Measurements from ENCODE around the gene ARIH2.

GRCh38 chr3:49017971-49018706, 99.5 kb downstream of the ARIH2 start, which contains the start of gene DALRD3:
- TF ChIP-seq, protein P1, sequence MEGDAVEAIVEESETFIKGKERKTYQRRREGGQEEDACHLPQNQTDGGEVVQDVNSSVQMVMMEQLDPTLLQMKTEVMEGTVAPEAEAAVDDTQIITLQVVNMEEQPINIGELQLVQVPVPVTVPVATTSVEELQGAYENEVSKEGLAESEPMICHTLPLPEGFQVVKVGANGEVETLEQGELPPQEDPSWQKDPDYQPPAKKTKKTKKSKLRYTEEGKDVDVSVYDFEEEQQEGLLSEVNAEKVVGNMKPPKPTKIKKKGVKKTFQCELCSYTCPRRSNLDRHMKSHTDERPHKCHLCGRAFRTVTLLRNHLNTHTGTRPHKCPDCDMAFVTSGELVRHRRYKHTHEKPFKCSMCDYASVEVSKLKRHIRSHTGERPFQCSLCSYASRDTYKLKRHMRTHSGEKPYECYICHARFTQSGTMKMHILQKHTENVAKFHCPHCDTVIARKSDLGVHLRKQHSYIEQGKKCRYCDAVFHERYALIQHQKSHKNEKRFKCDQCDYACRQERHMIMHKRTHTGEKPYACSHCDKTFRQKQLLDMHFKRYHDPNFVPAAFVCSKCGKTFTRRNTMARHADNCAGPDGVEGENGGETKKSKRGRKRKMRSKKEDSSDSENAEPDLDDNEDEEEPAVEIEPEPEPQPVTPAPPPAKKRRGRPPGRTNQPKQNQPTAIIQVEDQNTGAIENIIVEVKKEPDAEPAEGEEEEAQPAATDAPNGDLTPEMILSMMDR (optimal IDR thresholded peaks at IDR 0.05 in 1 of 3, IDR thresholded peaks at IDR 0.05 in 1 of 3, conservative IDR thresholded peaks at IDR 0.05 in 1 of 3; ENCODE audit: extremely low read depth in 1 of 3, insufficient read depth in 2 of 3, low read length in 3 of 3): no peak
- no peak for TF ChIP-seq EZH2 (IDR thresholded peaks at IDR 0.05; ENCODE audit: low read length)

Data from keratinocyte (primary cell).